ENCODE results near the gene CRACDL.

The CRACDL gene

GRCh38 chr2:98857001-98857400 is 79.0 kb downstream of the CRACDL start:
- TF ChIP-seq EZH2phosphoT487 (IDR thresholded peaks at IDR 0.05; ENCODE audit: borderline replicate concordance, low read length), result no peak
- TF ChIP-seq CTCF (IDR thresholded peaks at IDR 0.05; ENCODE audit: low read depth, low read length, poor library complexity, severe bottlenecking), result no peak
- H3K4me1 ChIP-seq (ENCODE audit: control insufficient read depth, low read length), result no peaks in the 10 kb centered on the region
- 0 out of 2 replicates have a peak, but pooled peaks cover 6% of the 10 kb centered on the region for H3K27me3 ChIP-seq (ENCODE audit: control insufficient read depth, low read length)
- H3K27ac ChIP-seq (ENCODE audit: low read depth, low read length), result no peak overlapping the region
- H3F3A ChIP-seq (ENCODE audit: control insufficient read depth, insufficient read depth), result no peaks in the 10 kb centered on the region
- no peak overlapping the region for H3K4me3 ChIP-seq (ENCODE audit: low read length)
- no peaks in the 10 kb centered on the region for H3K79me2 ChIP-seq (ENCODE audit: control insufficient read depth, low read length)
- peaks cover 5% of the 10 kb centered on the region; the same call in 1 of the 2 replicates for H3K9me3 ChIP-seq (ENCODE audit: control insufficient read depth, insufficient read depth, low read length)
- no peaks in the 10 kb centered on the region for H3K36me3 ChIP-seq (ENCODE audit: control insufficient read depth, low read length)
- no peak overlapping the region for H3K4me2 ChIP-seq (ENCODE audit: low read length)
- H4K20me1 ChIP-seq (ENCODE audit: control insufficient read depth, insufficient read depth, low read depth, low read length), result no peaks in the 10 kb centered on the region
- H3K9me2 ChIP-seq (replicated peaks; ENCODE audit: control insufficient read depth, low read length), result no peaks in the 10 kb centered on the region

- Histone ChIP-seq H3K36me3 (ENCODE audit: control insufficient read depth, low read length) (no peaks in the 10 kb centered on the region), H3K27ac (ENCODE audit: low read depth, low read length) (no peak overlapping the region), H3K27me3 (ENCODE audit: control insufficient read depth, low read length) (0 out of 2 replicates have a peak, but pooled peaks cover 11% of the 10 kb centered on the region), H3K79me2 (ENCODE audit: control insufficient read depth, low read length) (no peaks in the 10 kb centered on the region), H3K4me2 (ENCODE audit: low read length) (no peak overlapping the region), H3F3A (ENCODE audit: control insufficient read depth, insufficient read depth) (no peaks in the 10 kb centered on the region), H4K20me1 (ENCODE audit: control insufficient read depth, insufficient read depth, low read depth, low read length) (no peaks in the 10 kb centered on the region), H3K4me1 (ENCODE audit: control insufficient read depth, low read length) (no peaks in the 10 kb centered on the region), H3K4me3 (ENCODE audit: low read length) (no peak overlapping the region), H3K9me3 (ENCODE audit: control insufficient read depth, insufficient read depth, low read length) (peaks cover 5% of the 10 kb centered on the region; the same call in 1 of the 2 replicates), H3K9me2 (replicated peaks; ENCODE audit: control insufficient read depth, low read length) (no peaks in the 10 kb centered on the region)
- TF ChIP-seq CTCF (IDR thresholded peaks at IDR 0.05; ENCODE audit: low read depth, low read length, poor library complexity, severe bottlenecking) (no peak), EZH2phosphoT487 (IDR thresholded peaks at IDR 0.05; ENCODE audit: borderline replicate concordance, low read length) (no peak)
Observed at GRCh38 chr2:98854682-98855081, 81.3 kb downstream of the CRACDL start.

GRCh38 chr2:98852932-98853331 is 83.1 kb downstream of the CRACDL start:
- Histone ChIP-seq H4K20me1 (ENCODE audit: control insufficient read depth, insufficient read depth, low read depth, low read length) (no peaks in the 10 kb centered on the region), H3F3A (ENCODE audit: control insufficient read depth, insufficient read depth) (no peaks in the 10 kb centered on the region), H3K36me3 (ENCODE audit: control insufficient read depth, low read length) (no peaks in the 10 kb centered on the region), H3K9me3 (ENCODE audit: control insufficient read depth, insufficient read depth, low read length) (no peaks in the 10 kb centered on the region; the same call in 1 of the 2 replicates), H3K4me2 (ENCODE audit: low read length) (no peak overlapping the region), H3K4me1 (ENCODE audit: control insufficient read depth, low read length) (no peaks in the 10 kb centered on the region), H3K79me2 (ENCODE audit: control insufficient read depth, low read length) (no peaks in the 10 kb centered on the region), H3K9me2 (replicated peaks; ENCODE audit: control insufficient read depth, low read length) (no peaks in the 10 kb centered on the region), H3K27ac (ENCODE audit: low read depth, low read length) (no peak overlapping the region), H3K4me3 (ENCODE audit: low read length) (no peak overlapping the region), H3K27me3 (ENCODE audit: control insufficient read depth, low read length) (0 out of 2 replicates have a peak, but pooled peaks cover 11% of the 10 kb centered on the region)
- TF ChIP-seq EZH2phosphoT487 (IDR thresholded peaks at IDR 0.05; ENCODE audit: borderline replicate concordance, low read length), result no peak
- no peak for TF ChIP-seq CTCF (IDR thresholded peaks at IDR 0.05; ENCODE audit: low read depth, low read length, poor library complexity, severe bottlenecking)

Measured in DOHH2 (cell line).